Activated effector memory CD4-positive, alpha-beta T cell treated with Interleukin-2 at 50 U/mL for 16 hours (primary cell): Measurements from ENCODE around the gene CCL7.

Experiments used
- DNase-seq: peaks from one replicate; pipeline ENCODE4 v3.0.0-alpha.2; 2020

The CCL7 gene

DNA sequence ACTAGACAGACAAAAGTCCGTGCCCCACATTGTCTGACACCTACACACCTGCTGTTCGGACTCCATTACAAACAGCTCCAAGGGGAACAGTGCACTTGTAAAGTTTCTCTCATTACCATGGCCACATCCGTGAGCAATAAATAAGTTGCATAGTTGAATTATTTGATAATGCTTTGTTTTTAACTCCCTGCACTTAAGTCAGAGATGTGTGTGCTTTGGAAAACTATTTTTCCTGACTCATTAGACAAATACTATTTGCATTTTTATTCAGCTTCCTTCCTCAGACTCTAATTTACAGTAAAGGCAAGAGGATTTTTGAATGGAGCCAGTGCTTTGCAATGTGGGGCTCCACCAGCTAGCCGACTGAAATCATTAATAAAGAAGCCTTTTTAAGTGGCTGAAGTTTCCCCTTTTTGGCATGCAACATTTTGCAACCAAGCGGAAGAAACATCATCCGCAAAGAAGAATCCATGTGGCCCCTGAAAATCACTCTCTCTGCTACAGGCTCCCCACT, 21.5 kb upstream of the CCL7 start:
- DNase-seq = no peak

DNA sequence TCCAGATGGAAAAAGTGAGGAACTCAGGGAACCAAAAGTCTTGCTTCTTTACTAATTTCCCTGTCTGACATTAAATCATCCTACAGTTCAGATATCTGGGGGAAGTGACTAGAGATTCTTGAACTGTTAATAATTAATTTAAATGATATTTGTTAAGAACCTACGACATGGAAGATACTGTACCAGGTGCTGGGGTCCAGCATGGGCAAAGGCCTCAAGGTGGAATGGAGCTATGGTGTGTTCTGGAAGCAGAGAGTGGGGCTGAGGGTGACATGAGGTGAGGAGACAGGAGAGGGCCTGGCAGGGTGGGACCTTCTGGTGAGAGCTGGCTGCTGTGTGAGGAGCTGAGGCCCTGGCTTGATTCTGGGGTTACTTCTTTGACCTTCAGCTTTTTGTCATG, 21.0 kb upstream of the CCL7 start:
- DNase-seq = no peak

DNA sequence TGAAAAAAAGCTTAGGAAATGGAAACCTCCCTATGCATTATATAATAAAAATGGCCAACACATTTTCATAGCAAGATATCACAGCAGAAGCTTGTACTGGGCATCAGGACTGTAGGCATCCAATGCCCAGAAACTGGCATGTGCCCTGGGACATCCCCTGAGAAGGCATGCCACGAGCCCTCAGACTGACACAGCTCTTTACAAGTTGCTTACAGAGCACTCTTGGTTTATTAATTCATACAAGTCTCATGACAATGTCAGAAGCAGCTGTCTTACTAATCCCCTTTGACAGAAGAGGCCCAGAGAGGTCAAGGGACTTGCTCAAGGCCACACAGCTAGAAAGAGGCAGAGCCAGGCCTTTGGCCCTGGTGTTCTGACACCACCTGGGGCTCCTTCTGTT, 20.5 kb upstream of the CCL7 start:
- no peak for DNase-seq

DNA sequence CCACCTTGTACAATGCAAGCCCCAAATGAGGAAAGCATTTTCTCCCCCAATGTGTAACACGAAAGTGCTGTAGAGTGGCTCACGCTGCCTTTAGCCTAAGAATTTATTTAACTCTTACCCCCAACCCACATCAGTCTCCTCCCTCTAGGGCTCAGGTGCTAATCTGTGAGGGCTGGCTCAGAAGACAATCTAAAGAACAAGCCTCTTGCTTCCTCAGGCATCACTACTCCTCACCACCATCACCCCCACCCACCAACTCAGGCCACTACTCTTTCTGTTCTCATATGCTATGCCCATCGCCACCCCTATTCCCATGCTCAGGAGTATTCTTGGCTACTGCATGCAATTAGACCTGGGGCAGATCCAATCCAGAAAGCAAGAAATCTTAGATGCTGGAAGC, 18.8 kb upstream of the CCL7 start:
- DNase-seq = no peak

DNA sequence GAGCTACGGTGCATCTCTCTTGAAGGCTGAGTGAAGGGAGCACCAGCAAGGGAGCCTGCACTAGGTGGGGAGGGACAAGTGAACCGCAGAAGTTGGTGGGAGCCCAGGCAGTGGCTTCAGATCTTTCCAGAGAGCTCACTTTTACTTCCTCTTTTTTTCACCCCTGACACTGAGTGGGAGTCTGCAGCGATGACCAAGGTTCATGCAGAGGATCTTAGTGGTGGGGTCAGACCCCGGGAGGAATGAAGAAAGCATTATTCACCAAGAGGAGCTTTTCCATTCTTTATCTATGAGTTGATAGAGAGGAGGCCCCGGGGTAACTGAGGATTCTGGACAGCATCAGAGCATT, 18.0 kb upstream of the CCL7 start:
- no peak for DNase-seq

DNA sequence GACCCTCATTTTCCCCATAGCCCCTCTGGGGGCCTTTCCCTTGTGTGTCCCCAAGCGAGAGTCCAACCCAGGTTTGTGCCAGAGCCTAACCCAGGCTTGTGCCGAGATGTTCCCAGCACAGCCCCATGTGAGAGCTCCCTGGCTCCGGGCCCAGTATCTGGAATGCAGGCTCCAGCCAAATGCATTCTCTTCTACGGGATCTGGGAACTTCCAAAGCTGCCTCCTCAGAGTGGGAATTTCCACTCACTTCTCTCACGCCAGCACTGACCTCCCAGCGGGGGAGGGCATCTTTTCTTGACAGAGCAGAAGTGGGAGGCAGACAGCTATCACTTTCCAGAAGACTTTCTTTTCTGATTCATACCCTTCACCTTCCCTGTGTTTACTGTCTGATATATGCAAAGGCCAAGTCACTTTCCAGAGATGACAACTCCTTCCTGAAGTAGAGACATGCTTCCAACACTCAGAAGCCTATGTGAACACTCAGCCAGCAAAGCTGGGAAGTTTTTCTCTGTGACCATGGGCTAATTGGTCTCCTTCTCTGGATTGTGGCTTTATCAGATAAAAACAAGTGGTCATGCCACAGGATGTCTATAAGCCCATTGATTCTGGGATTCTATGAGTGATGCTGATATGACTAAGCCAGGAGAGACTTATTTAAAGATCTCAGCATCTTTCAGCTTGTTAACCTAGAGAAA, 17.4 kb upstream of the CCL7 start:
- no peak for DNase-seq

DNA sequence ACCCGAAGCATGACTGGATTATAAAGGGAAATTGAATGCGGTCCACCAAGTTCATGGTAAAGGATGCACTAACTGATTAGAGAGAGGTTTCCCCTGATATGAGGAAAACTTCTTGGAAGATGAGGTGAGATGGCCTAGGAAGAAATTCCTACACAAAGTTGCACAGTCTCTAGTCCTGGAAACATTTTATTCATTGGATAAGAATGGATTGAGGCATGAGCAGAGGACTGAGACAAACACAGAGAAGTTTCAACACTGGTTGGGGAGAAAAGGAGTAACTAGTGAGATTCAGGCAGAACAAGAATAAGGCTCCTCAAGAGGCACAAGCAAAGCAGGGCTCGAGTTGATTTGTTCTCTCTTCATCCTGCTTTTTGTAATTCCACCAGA, 16.9 kb upstream of the CCL7 start:
- DNase-seq = no peak

DNA sequence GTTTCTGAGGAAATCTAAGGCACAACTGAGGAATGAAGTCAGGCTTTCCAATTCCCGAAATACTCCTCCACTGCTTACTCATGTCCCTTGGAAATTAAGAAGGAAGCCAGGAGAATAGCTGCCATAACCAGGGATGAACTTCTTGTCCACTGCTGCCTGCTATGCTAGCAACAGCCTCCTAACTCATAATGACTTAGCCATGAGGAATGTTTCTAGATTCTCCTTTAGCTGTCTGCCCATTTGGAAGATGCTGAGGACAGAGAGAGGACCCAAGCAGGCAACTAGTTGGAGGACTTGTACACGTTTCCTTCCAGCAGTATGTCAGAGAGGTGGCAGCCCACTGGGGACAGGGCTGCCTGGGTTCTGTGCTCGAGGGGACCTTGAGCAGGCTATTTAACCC, 15.9 kb upstream of the CCL7 start:
- DNase-seq = no peak

DNA sequence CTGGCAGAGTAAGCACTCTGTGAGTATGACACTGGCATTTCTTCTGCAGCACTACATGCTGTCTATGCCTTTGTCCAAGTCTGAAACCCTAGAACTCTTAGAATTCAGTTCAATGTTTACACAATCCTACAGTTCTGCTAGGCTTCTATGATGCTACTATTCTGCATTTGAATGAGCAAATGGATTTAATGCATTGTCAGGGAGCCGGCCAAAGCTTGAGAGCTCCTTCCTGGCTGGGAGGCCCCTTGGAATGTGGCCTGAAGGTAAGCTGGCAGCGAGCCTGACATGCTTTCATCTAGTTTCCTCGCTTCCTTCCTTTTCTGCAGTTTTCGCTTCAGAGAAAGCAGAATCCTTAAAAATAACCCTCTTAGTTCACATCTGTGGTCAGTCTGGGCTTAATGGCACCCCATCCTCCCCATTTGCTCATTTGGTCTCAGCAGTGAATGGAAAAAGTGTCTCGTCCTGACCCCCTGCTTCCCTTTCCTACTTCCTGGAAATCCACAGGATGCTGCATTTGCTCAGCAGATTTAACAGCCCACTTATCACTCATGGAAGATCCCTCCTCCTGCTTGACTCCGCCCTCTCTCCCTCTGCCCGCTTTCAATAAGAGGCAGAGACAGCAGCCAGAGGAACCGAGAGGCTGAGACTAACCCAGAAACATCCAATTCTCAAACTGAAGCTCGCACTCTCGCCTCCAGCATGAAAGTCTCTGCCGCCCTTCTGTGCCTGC, 15.2 kb upstream of the CCL7 start, which contains the start of gene CCL2:
CCL2 (plus strand) TSS at position 635 of the 730 bp plus-strand sequence; CDS start at position 700, 65 bp downstream.
- no peak for DNase-seq

DNA sequence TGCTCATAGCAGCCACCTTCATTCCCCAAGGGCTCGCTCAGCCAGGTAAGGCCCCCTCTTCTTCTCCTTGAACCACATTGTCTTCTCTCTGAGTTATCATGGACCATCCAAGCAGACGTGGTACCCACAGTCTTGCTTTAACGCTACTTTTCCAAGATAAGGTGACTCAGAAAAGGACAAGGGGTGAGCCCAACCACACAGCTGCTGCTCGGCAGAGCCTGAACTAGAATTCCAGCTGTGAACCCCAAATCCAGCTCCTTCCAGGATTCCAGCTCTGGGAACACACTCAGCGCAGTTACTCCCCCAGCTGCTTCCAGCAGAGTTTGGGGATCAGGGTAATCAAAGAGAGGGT, 14.7 kb upstream of the CCL7 start:
- no peak for DNase-seq

DNA sequence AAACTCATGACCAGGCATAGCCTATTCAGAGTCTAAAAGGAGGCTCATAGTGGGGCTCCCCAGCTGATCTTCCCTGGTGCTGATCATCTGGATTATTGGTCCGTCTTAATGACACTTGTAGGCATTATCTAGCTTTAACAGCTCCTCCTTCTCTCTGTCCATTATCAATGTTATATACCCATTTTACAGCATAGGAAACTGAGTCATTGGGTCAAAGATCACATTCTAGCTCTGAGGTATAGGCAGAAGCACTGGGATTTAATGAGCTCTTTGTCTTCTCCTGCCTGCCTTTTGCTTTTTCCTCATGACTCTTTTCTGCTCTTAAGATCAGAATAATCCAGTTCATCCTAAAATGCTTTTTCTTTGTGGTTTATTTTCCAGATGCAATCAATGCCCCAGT, 14.2 kb upstream of the CCL7 start:
- no peak for DNase-seq

DNA sequence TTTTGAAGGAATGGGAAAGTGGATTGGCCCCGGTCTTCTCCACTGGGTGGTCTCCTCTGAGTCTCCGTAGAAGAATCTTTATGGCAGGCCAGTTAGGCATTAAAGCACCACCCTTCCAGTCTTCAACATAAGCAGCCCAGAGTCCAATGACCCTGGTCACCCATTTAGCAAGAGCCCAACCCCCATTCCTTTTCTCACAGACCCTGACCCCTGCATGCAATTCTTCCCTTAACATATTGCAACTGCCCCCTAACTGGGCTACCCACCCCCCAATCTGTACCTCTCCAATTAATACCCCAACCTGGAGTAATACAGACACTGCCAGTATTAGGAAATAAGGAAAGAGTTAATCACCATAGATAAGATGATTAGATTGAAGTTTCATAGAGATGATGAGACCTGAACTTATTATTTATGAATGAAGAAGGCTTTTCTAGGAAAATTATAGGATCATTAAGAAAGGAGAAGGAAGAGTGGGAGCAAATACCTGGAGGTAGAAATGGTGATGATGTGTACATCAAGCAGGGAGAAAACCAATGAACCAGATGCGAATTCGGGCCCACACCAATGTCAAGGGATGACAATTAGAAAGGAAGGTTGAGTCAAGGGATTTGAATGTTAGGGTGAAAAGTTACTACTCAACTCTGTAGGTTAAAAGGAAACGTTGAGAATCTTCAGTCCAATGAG, 12.6 kb upstream of the CCL7 start:
- DNase-seq = no peak

DNA sequence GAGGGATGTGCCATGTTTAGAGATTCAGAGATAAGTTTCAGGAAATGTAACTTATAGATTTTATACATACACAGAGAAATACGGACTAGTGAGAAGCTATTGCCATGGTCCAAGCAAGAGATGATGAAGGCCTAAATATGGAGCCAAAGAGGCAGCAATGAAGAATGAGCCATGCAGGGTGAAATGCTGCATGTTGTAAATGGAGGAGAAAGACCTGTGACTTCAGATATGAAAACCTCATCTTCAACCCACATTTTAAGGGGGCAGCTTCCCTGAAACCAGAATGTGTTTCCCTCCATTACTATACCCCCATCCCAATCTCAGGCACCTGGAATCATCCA, 12.1 kb upstream of the CCL7 start:
- no peak for DNase-seq

DNA sequence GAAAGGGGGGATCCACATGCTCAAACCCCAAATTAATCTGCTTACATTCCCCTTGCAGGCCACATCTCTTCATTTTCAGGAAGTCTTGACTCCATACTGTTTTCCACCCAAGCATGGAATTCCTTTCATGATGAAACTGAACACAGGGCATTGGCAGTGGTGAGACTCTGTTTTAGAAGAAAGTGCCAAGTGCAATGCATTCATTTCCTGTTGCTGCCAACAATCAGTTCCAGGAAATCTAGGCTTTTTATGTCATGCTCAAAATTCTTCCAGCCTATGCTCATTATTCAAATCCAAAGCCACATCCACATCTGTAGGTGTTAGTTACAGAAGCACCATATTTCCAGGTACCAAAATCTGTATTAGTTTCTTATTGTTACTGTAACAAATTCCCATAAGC, 10.9 kb upstream of the CCL7 start:
- DNase-seq = no peak

DNA sequence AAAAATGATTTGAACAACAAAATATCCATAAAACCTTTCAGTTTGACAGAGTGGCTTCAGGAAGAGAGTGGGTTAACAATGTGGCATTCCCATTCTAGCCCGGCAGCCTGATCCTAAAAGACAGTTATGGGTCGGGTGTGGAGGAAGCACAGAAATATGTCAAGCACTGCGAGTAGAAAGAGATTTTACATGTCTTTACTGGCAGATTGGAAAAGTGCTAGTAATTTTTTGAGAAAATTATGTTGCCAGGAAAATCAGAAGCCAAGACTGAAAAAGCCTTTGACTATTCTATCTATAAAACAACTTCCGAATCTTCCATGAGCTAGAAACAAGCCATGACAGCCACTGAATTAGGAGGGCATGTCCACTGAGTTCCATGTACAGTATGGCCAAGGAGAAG, 9.2 kb upstream of the CCL7 start:
- DNase-seq = no peak

DNA sequence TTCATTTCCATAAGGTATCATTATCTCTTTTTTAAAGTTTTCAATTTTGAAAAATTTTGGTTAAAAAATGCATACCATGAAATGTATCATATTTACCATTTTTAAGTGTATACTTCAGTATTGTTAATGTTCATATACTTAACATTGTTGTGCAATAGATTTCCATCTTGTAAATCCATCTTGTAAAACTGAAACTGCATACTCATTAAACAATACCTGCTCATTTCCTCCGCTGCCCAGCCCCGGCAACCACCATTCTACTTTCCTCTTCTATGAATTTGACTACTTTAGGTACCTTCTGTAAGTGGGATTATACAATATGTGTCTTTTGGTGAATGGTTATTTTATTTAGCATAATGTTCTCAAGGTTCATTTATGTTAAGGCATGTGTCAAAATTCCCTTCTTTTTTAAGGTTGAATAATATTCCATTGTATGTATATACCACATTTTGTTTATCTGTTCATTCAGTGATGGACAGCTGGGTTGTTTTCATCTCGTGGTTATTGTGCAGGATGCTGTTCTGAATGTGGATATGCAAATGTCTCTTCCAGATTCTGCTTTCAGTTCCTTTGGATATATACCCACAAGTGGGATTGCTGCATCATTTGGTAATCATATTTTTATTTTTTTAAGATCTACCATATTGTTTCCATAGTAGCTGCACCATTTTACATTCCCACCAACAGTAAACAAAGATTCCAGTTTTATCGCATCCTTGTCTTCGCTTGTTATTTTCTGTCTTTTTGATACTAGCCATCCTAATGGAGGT, 8.3 kb upstream of the CCL7 start:
- no peak for DNase-seq

DNA sequence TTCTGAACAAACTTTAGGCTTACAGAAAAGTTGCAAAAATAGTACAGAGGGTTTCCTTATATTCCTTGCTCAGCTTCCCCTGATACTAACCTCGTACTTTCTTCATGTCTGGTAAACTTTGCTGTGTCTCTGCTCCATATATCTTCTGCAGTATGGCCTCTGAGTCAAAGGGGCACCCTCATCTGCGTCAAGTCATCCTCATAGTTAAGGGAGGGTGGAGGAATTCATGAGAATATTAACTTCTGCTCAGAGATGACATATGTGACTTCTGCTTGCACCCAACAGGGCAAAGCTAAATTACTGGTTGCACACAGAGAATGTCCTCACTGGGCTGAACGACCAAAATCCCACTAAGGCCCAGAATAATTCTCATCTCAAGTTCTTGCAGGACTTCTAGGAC, 4.3 kb upstream of the CCL7 start:
- no peak for DNase-seq

DNA sequence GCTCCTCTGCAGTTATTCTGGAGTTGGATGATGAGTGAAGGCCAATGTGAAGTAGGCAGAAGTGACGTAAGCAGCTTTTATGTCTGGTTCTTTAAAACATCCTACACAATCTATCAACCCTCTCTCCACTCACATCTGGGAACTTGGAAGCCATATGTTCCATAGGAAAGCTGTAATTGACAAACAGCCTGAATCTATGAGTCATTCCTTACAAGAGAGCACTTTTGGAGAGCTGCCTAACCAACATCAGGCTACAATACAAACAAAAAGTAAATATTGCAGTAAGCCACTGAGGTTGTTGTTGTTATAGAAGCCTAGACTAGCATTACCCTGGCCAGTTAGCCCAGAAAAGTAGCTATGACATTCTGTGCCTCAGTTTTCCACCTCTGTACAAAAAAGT, 5.9 kb downstream of the CCL7 start:
- no peak for DNase-seq

DNA sequence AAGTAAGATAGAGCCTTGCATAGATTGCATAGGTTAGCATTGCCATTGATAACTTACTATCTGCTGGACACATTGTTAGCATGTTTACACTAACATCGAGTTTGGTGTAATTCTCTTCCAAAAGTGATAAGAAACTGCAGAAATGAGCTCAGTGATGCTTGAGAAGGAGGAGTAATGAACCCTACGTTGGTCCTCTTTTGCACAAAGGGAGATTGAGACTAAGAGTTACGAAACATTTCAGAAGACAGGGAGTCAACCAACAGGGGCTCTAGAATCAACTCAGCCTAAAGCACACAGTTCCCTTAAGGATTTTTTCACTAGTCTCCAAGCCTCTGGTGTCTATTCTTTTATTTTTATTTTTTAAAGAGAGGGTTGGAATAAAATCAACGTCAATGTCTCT, 6.8 kb downstream of the CCL7 start:
- DNase-seq = no peak

DNA sequence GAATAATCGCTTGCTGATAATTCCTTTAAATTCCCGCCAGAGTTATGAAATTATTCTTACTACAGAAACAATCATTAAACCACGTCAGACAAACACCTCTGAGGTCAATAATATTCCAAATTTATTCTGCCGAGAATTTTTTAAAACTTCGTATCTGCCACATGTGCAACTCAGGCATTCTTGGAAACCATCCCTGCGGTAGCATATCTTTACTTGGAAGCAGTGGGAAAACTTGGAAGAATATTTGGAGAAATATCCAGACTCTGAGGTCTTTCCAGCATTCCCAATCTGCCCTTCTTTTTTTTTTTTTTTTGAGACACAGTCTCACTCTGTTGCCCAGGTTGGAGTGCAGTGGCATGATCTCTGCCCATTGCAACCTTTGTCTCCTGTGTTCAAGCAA, 13.6 kb downstream of the CCL7 start:
- no peak for DNase-seq

DNA sequence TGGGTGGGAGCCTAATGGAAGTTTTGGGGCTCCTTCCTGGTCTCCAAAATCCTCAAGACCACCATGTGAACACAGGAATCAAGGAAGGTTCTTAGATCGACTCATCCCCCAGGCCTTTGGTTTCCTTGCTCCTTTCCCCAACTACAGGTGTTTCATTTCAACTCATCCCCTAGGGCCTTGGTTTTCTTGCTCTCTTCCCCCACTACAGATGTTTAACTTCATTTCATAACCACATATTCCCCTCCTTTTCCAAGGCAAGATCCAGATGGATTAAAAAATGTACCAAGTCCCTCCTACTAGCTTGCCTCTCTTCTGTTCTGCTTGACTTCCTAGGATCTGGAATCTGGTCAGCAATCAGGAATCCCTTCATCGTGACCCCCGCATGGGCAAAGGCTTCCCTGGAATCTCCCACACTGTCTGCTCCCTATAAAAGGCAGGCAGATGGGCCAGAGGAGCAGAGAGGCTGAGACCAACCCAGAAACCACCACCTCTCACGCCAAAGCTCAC, 15.3 kb downstream of the CCL7 start, which contains the start of gene CCL11:
CCL11 (plus strand) TSS at position 457 of the 507 bp plus-strand sequence. CDS start 67 bp downstream, outside the sequence.
- no peak for DNase-seq

DNA sequence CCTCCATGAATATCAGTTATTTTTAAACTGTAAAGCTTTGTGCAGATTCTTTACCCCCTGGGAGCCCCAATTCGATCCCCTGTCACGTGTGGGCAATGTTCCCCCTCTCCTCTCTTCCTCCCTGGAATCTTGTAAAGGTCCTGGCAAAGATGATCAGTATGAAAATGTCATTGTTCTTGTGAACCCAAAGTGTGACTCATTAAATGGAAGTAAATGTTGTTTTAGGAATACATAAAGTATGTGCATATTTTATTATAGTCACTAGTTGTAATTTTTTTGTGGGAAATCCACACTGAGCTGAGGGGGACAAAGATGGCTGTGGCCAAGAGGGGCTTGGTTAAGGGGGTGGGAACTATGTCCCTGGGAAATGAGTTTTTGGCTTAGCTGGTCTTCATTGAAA, 17.9 kb downstream of the CCL7 start:
- DNase-seq = no peak

DNA sequence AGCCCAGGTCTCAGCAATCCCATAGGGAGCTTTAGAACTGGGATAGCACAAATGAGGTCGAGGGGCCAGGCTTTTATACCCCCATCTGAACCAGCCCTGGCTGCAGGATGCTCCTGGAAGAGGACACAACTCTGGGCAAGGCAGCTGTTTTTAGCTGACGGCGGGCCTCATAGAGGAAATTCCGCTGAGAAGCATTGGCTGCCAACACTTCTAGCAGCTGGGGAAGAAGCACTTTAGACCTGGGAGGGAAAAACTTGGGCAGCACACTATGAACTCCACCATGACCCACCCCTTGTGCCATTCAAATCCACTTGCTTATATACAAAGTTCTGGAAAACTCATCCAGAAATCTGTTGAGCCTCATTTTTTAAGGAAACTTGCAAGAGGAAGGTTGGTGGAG, 20.6 kb downstream of the CCL7 start:
- no peak for DNase-seq
